Prostate gland (tissue), 2 donors: ENCODE data around the gene PIGK. TPM values are rescaled to one million over a fixed set of nuclear protein-coding genes. Genes with fewer than 3 reads are reported as not detected.

Experiments
- DNase-seq: peaks from one replicate; pipeline ENCODE4 v3.0.0-alpha.2; 2019; ENCODE audit warnings: low spot score
- H3K27ac ChIP-seq, 2 donors: fragments of 200-600 bp; sonication (generic); 2 replicates each; pipeline ENCODE4 v1.5.1; 2017 to 2019
- H3K27me3 ChIP-seq: fragments of 200-600 bp; sonication (generic); replicated peaks from 2 replicates; pipeline ENCODE4 v1.5.1; 2019; ENCODE audit not compliant: insufficient read depth
- H3K36me3 ChIP-seq, 2 donors: fragments of 200-600 bp; sonication (generic); 1 replicate in 1 of 2; 2 replicates in 1 of 2; pipeline versions ENCODE4 v1.5.1 to v1.8.1; 2017 to 2019
- H3K4me1 ChIP-seq: fragments of 200-600 bp; sonication (generic); replicated peaks from 2 replicates; pipeline ENCODE4 v1.5.1; 2019
- H3K4me3 ChIP-seq, 2 donors: fragments of 200-600 bp; sonication (generic); 2 replicates each; pipeline ENCODE4 v1.5.1; 2017 to 2019
- H3K9me3 ChIP-seq: fragments of 200-600 bp; sonication (generic); 2 replicates; pipeline ENCODE4 v1.5.1; 2017
- POLR2A ChIP-seq: fragments of 450-650 bp; IDR thresholded peaks from one replicate; pipeline ENCODE4 v1.6.1; 2016; ENCODE audit warnings: antibody characterized with exemption, mild to moderate bottlenecking
- POLR2AphosphoS5 ChIP-seq: sonication (generic); formaldehyde crosslinking; IDR thresholded peaks from one replicate; pipeline ENCODE4 v1.6.1; 2017; ENCODE audit warnings: antibody characterized with exemption
- WGBS: methylation state at CpG from one replicate; pipeline ENCODE4 v1.1.5; 2018; 5-methylcytosine and 5-hydroxymethylcytosine counted together
- intact Hi-C: fragments of 100-400 bp; cut with DNase I; formaldehyde crosslinking; loops from one replicate; pipeline ENCODE4 v1.14.2; 2022
- total RNA-seq, 2 donors: library from RNA; depleted of rRNA; stranded (reverse); fragments of >200 nt; gene quantifications; one replicate each; pipeline ENCODE4 v1.1.0, GENCODE V29; 2016
- TF ChIP-seq, protein P1 (sequence below), 4 experiments: fragments of 200-600 bp in 2 of 4; fragments of 450-650 bp in 2 of 4; sonication (generic) in 2 of 4; IDR thresholded peaks; 1 replicate in 3 of 4; 2 replicates in 1 of 4; pipeline ENCODE4 v1.5.1; 2016 to 2019; ENCODE audit warnings: antibody characterized with exemption in 4 of 4, mild to moderate bottlenecking in 2 of 4, moderate library complexity in 2 of 4

The PIGK gene
- total RNA-seq, 2 donors from 2014 or later, result 20.4 to 25.9 TPM

GRCh38 chr1:77063118-77063517, 156.1 kb downstream of the PIGK start:
- Histone ChIP-seq H3K9me3 (no peaks in the 10 kb centered on the region), H3K4me1 (no peaks in the 10 kb centered on the region), H3K27ac (no peak overlapping the region), H3K4me3 (no peak overlapping the region), H3K27me3 (no peaks in the 10 kb centered on the region), H3K36me3 (no peaks in the 10 kb centered on the region)
- no peak for DNase-seq
- 48% methylated on average over 4 of the region's 4 CpGs for WGBS
- intact Hi-C loops, result no loop called here
- TF ChIP-seq, protein P1, sequence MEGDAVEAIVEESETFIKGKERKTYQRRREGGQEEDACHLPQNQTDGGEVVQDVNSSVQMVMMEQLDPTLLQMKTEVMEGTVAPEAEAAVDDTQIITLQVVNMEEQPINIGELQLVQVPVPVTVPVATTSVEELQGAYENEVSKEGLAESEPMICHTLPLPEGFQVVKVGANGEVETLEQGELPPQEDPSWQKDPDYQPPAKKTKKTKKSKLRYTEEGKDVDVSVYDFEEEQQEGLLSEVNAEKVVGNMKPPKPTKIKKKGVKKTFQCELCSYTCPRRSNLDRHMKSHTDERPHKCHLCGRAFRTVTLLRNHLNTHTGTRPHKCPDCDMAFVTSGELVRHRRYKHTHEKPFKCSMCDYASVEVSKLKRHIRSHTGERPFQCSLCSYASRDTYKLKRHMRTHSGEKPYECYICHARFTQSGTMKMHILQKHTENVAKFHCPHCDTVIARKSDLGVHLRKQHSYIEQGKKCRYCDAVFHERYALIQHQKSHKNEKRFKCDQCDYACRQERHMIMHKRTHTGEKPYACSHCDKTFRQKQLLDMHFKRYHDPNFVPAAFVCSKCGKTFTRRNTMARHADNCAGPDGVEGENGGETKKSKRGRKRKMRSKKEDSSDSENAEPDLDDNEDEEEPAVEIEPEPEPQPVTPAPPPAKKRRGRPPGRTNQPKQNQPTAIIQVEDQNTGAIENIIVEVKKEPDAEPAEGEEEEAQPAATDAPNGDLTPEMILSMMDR (IDR thresholded peaks at IDR 0.05), result no peak
- TF ChIP-seq POLR2AphosphoS5 (no peak), POLR2A (no peak)

DNA sequence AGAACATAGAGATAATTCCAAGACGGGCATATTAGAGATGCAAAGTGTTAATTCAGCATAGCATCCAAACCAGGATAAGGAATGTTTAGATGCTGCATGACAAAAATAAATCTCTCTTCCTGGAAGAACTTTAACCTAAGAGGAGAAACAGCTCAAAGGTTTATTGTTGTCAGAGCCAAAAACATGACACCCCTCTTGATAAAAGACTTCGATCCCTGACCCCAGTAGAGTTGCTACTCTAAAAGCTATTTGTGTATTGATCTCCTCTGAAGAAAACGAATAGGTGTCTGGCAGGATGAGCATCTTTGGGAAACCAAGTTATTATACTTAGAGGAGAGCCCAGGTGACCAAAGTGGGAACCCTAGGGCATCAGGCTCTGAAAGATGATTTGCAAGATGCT, 158.1 kb downstream of the PIGK start:
- Histone ChIP-seq H3K4me3 (no peak overlapping the region), H3K4me1 (no peaks in the 10 kb centered on the region), H3K9me3 (no peaks in the 10 kb centered on the region), H3K27ac (no peak overlapping the region), H3K27me3 (no peaks in the 10 kb centered on the region), H3K36me3 (no peaks in the 10 kb centered on the region)
- intact Hi-C loops, result no loop called here
- TF ChIP-seq POLR2A, result no peak
- no peak for TF ChIP-seq POLR2AphosphoS5
- TF ChIP-seq, protein P1 (IDR thresholded peaks at IDR 0.05), result no peak
- no peak for DNase-seq
- 81% methylated on average over 3 of the region's 3 CpGs for WGBS

DNA sequence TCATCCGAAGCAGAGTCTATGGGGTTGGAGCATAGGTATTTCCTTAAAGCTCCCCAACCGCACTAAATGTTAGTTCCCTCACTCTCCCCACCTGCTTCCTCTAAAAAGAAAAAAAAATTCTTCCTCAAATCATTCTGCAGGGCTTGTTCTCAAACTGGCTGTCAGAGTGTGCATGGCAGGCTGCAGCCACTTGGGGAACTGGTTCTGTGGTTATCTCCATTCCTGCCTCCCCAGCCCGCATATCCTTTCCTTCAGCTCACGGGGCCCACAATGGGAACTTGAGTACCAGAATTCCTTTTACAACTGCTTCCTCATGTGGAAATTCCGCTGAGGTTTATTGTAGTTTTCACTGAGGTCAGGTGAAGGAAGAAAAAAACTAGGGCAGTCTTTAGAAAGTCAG, 159.2 kb downstream of the PIGK start:
- intact Hi-C loops, result no loop called here

GRCh38 chr1:77057994-77058585, 161.1 kb downstream of the PIGK start:
- Histone ChIP-seq H3K9me3 (no peaks in the 10 kb centered on the region), H3K4me1 (no peaks in the 10 kb centered on the region), H3K27me3 (no peaks in the 10 kb centered on the region), H3K4me3 (no peak overlapping the region), H3K27ac (no peak overlapping the region), H3K36me3 (no peaks in the 10 kb centered on the region)
- DNase-seq, result no peak
- no peak for TF ChIP-seq POLR2A
- TF ChIP-seq, protein P1 (IDR thresholded peaks at IDR 0.05), result no peak
- TF ChIP-seq POLR2AphosphoS5, result no peak
- 80% methylated on average over 7 of the region's 7 CpGs for WGBS
- intact Hi-C loops, result no loop called here

More for the DNA sequence above, 159.2 kb downstream of the PIGK start:
- Histone ChIP-seq H3K36me3 (no peaks in the 10 kb centered on the region), H3K27me3 (no peaks in the 10 kb centered on the region), H3K4me1 (no peaks in the 10 kb centered on the region), H3K9me3 (no peaks in the 10 kb centered on the region), H3K27ac (no peak overlapping the region), H3K4me3 (no peak overlapping the region)
- 47% methylated on average over 5 of the region's 5 CpGs for WGBS
- TF ChIP-seq POLR2AphosphoS5 (no peak), POLR2A (no peak)
- TF ChIP-seq, protein P1 (IDR thresholded peaks at IDR 0.05), result no peak
- no peak for DNase-seq

DNA sequence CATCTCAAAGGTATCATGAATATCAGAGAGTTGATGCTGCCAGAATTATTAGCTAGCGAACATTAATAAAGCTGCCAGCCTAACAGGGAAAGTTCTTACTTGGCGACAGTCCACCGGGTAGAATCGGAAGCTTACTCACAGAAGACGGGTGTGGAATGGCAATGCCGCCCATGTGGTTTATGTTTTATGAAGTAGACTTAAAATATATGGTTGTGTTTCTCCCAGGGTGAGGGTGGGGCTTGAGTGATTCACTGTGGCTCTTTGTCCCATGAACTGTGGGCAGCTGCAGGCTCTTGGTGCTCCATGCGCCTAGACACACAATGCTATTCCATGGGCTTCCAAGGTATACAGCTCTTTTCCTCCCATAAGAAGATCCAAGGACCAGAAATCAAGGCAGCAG, 162.7 kb downstream of the PIGK start:
- Histone ChIP-seq H3K27ac (no peak overlapping the region), H3K4me1 (no peaks in the 10 kb centered on the region), H3K9me3 (no peaks in the 10 kb centered on the region), H3K27me3 (no peaks in the 10 kb centered on the region), H3K36me3 (no peaks in the 10 kb centered on the region), H3K4me3 (no peak overlapping the region)
- 79% methylated on average over 7 of the region's 7 CpGs for WGBS
- TF ChIP-seq POLR2AphosphoS5 (no peak), POLR2A (no peak)
- TF ChIP-seq, protein P1 (IDR thresholded peaks at IDR 0.05), result no peak
- intact Hi-C loops, result no loop called here
- DNase-seq, result no peak
